Ecto neural progenitor cell (in vitro differentiated cells): ENCODE results near the gene RASGEF1C.

Source experiments
- DNase-seq: peaks from one replicate; pipeline ENCODE4 v3.0.0-alpha.2; 2018; ENCODE audit warnings: low spot score

RASGEF1C gene

DNA sequence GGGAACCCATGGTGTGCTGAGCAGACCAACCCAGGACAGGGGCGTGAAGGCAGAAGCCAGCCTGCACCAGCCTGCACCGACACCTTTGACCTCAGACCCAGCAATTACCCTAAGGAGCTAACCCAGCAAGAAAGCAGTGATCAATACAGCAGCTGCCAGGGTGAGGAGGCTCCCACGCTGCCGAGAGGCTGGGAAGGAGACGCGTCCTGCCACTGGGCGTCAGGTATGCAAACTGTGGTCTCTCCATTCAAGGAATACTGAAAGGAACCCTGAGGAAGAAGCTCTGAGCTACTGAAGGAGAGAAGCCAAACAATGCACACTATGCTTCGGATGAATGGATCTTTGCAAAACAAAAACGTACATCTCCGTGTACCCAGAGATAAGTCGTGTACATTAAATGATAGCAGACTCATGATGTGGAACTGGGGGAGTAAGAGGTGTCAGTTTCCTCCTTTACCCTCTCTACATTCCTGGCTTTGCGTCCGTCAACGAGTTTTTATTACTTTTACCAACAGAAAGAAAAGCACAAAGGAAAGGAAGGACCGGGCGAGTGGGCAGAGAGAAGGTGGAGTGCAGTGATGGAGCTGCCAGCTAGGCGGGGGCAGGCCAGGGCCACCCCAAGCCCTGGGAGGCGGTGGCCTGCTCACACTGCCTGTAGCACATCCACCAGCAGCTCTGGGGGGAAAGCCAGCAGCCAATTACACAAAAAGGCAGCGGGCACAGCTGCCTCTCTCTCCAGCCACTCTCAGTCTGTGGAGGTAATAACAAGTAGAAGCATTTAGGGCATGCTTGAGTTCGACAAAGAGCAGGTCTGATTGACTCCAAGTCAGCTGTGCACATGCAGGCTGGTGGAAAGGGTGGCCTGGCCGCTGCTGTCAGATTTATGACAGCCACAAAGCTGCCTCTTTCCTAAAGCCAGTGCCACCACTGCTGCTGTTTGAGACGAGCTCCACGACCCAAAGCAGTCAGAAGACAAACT, 29.3 kb downstream of the RASGEF1C start:
- no peak for DNase-seq

DNA sequence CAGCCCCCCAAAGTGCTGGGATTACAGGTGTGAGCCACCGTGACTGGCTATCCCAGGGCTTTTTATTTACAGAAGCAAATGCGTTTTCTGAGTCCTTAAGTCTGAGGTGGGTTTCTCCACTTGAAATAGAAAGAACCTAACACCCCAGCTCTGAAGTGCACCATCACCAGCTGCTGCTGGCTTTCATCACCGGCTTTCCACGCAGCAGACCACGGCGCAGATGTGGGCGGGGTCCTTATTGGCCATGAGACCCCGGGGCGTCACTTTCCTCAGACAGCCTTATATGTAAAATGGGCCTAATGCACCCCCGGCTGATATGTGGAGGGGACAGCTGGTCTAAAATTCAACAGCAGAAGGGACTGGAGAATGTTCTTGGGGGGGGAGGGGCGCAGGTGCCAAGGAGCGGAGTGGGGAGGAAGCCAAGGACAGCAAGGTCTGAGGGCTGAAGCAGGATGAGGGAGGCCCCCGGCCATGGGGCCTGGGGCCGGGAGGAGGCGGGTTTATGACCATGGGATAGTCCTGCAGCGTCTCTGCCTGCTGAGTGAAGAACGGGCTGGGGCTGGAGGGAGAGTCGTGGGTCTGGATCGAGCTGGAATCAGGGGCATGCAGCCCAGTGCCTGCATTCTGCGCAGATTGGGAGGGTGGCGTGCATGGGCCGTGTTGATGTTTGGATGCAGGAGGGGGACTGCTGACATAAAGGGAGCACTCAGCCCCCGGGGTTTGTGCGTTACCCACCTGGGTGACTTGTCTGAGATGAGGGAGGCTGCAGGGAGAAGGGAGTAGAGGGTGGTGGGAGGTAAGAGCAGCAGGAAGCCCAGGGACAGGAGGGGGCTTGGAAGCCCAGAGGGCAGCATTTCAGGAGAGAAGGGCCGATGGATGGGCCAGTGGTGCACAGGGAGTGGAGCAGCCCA, 30.2 kb downstream of the RASGEF1C start:
- no peak for DNase-seq

DNA sequence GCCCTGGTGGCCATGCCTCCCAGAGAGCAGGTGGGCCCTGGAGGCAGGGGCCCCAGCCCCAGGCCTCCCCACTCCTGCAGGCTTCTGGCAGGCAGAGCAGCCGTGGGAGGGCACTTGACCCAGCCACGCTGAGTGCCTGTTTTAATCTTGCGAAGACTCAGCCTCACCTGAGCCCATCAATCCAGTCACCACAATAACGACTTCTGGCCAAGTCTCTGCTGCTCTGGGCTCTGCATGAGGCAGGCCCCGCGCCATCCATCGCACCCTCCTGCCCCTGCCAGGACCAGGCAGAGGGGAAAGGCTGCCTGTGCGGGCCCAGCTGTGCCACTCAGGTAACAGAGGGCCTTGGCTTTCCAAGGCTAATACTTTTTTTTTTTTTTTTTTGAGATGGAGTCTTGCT, 32.8 kb downstream of the RASGEF1C start:
- DNase-seq, result no peak

DNA sequence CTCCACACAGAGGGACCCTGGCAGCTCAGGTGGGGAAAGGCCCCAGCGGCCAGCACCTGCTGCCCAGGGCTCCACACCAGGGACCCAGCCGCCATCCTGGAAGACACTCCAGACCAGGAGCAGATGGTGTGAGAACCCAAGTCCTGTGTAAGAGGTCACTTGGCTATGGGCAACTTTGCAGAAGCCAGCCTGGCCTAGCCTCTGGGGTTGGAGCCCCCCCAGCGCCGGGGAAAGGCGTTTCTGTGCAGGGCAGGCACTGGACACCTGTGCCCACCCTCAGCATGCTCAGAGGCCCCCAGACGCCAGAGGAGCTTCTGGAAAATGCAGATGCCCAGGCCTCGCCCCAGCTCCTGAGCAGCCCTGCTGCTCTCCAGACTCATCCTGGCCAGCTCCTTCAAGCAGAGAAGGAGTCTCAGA, 34.0 kb downstream of the RASGEF1C start:
- DNase-seq, result no peak

DNA sequence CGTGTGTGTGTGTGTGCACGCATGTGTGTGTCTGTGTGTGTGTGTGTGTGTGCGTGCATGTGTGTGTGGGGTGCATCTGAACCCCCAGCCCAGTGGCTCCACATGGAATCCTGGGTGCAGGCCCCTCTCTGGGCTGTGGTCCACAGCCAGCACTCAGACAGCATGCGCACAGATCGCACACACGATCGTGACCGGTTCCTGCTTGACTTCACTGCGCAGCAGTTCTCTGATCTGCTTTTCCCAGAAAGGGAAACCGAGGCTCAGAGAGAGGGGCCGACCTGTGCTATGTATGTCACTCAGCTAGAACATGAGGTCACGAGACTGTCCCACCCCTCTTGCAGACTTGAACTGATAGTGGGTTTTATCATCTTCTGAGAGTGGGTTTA, 34.4 kb downstream of the RASGEF1C start:
- DNase-seq, result no peak

DNA sequence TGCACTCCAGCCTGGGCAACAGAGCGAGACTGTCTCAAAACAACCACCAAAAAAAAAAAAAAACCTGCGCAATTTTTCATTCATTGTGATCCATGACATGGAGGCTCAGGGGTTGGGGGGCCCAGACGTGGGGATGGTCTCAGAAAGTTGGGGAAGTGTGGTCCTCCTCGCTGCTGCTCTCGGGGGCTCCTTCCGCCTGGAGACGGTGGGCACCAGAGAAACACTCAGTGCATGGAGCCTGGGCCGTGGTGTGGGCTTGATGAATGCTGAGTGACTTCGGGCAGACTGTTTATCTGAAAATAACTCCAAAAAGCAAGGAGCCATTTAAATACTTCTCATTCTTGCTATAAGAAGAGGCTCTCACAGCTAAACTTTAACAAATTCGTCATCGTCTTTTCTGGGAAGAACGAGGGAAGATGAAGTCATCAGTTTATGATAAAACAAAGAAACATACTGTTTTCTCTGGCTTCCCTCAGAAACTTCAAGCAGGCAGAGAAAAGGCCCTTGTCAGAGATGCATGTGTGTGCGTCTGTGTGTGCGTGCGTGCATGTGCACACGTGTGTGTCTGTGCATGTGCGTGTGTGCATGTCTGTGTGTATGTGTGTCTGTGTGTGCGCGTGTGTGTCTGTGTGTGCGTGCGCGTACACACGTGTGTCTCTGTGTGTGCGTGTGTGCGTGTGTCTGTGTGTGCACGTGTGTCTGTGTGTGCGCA, 35.0 kb downstream of the RASGEF1C start:
- no peak for DNase-seq

DNA sequence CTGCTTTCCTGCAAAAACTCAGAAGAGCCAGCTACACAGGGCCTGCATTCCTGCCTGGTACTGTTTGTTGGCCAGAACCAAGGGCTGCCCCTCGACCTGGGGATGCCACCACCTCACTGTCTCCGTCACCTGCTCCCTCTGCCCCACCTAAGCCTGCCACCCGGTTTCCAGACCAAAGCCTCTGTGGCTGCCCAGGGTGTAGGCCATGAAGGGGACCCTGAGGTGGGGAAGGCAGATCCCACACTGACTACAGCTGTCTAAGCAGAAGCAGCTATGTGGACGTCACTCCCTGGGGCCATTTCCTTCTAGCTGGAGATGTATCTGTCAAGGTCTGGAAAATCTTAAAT, 35.8 kb downstream of the RASGEF1C start:
- DNase-seq, result no peak

DNA sequence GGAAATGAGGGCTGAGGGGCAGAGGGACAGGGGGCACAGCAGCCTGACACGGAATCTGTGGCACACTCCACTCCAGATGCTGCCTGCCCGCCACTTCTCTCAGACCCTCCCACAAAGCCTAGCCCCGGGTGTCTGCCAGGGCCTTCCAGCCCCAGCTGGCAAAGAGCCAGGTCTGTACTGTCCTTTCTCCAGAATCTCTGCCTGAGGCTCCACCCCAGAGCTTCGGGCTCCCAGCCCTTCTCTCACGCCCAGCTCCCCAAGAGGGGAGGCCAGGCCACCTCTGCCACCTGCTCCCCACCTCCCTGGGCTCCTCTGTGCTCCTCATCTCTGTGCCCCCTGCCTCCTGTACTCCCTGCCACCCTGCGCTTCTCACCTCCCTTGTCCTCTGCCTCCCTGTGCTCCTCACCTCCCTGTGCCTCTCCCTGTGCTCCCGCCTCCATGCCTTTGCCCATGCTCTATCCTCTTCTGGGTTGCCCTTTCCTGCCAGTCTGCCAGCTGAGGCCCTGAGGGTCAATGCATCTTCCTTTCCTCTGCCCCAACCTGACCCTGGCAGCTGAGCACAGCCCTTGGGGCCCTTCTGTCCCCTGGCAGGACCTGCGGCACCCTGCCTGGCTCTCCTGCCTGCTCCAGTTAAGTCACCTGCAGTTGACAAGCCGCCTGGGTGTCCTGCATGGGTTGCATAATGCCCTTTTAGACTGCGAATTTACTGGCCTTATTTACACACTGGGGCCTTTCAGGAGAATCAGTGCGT, 36.4 kb downstream of the RASGEF1C start:
- no peak for DNase-seq

DNA sequence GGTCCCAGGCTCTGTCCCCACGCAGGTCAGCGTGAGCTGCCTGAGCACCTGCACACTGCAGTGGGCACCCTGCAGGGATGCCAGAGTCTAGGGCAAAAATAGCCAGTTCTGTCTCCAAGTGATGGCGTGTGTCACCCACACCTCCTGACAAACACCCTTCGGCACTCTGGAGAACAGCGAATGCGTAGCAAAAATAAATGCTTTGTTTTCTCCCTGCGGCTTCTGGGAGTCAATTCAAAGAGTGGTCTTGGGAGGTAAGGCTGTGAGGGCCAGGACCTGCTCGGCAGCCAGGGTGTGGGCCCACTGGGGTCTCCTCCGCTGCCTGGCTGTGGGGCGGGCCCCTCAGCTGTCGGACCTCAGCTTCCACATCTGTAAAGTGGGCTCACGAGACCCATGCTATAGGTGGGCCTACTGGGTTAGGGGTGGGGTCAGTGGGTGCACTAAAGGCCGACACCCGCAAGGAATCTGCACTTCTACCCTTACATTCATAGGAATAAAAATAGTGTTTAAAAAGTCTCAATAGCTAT, 37.4 kb downstream of the RASGEF1C start:
- no peak for DNase-seq

DNA sequence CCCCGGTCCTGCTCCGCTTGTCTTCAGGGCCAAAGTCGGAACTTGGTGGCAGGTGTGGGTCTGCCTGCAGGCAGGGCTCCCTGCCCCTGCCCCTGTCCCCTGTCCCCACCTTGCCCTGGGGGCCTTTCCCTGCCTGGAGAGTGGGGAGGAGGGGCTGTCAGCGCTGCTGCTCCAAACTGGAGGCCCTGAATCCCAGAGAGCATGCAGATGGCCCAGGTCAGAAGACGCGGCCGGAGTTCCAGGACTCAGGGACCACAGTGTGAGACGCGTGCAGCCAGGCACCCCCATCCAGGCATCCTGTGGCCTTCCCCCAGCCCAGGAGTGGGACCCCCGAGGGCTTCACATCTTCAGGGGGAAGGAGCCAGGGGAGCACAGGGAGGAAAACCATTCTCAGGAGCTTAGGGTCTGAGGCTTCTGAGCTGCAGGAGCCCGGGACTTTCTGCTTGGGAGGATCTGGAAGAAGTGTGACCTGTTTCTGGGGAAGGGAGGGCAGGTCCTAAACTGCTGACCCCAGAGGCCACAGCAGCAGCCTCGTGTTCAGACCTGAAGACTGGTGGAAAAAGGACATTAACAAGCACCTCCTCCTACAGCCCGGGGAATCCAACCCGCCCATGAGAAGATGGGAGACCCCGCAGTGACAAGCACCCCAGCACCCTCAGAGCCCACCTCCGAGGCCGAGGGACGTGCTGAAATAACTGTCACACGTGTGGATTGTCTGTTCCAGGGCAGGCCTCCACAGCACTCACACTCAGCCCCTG, 38.0 kb downstream of the RASGEF1C start:
- DNase-seq, result no peak

DNA sequence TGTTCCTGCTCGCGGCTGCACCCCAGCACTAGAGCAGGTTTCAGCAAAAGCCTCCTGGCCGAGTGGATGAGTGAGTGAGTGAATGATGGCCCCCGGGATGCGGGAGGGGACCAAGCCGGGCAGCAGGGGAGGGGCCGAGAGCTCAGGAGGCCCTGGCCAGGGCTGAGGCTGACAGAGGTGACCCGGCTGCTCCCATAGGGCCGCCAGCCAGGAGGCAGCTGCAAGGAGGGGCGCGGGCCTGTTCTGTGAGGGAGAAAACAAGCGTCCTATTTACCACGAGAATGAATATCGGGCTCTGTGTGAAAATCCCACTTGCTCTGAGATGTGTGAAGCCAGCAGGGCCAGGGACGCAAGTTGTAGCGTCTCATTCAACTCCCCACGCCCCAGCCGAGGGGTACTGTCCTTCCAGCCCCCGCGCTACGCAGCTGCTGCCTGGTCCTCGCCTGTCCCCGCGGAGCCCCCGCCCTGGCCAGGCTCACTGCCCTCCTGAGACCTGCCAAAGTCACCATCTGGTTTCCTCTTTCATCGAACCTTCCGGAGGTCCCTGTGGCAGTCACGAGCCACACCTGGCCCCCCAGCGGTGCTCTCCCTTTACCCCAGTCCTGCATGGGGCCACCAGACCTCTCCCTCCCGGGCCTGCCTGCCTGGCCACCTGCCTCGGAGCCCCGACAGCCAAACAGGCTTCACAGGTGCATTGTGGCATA, 38.8 kb downstream of the RASGEF1C start:
- peak; percentile 53 for DNase-seq

DNA sequence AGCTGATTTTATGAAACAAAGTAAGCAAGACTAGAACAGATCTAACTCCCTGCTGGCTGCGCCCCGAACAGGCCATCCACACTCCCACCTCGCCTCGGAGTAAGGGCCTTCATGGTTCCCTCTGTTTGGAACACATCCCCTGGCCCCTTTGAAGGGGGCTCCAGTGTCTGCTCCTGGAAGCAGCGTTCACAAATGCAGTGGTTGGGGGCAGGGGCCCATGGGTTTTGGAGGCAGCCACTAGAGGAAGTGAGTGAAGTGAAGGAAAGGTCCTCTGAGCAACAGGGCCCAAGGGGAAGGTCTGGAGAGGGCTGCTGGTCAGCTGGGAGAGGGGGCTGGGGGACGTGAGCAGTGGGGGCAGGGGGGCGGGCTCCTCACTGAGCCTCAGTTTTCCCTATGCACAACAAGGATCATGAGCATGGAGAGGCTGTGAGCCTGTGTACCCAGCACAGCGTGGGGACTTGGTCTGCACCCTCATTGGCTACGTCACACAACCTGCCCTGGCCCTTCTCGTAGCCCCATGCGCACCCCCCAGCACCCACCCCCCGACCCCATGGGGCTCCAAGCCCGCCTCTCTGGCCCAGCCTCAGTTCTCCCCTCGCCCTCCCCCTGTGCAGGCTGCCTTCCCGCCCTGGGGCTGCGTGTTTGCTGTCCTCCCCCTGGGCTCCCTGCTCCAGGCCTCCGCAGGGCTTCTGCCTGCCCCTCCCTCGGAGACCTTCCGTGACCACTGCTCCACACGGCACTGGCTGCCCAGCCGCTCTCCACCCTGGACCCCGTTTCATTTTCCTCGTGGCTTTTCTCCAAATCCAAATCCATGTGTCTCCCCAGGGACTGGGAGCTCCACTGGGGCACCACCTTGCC, 39.5 kb downstream of the RASGEF1C start:
- DNase-seq, result no peak

DNA sequence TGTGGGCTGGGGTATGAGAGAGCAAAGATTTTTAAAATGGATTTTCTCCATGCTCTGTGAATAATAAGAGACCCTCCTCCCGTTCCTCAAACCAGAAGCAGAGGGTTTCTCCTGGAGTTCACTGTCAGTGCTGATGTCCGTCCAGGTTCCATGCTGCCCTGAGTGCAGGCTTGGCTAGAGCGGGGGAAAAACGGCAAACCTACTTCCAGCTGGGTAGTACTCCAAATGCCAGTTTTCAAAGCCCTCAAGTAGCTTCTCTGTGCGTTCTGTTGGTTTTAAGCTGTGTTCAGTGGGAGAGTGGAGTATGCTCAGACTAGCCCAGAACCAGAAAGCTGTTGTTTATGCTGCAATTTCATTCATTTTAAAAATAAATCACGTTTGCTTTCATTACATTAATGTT, 40.3 kb downstream of the RASGEF1C start:
- no peak for DNase-seq

DNA sequence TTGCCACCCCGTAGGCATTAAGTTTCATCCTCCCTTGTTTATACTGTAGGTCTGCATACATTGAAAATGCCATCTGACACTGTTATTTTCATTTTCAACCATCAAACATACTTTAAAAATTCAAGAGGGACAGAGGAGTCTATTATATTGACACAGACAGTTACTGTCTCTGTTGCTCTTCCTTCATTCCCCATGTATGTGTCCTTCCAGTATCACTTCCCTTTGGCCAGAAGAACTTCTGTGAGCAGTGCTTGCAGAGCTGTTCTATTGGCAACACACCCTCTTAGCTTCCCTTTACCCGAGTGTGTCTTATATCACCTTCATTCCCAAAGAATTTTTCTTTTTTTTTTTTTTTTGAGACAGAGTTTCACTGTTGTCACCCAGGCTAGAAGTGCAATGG, 42.8 kb downstream of the RASGEF1C start:
- DNase-seq, result no peak

DNA sequence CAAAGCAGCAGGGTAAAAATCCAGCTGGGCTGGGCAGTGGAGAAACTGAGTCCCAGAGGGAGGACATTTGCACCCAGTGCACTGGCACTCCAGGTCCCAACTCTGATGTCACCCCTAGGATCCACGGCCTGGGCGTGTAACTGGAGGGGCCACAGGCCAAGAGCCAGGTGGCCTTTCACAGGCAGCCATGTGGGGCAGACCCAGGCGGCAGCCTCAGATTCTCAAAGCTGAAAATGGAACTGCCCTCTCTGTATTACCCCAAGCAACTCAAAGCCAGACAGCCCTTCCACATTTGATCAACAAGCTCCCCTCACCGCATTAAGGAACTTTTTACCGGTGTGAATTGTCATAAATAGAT, 46.7 kb downstream of the RASGEF1C start:
- no peak for DNase-seq

DNA sequence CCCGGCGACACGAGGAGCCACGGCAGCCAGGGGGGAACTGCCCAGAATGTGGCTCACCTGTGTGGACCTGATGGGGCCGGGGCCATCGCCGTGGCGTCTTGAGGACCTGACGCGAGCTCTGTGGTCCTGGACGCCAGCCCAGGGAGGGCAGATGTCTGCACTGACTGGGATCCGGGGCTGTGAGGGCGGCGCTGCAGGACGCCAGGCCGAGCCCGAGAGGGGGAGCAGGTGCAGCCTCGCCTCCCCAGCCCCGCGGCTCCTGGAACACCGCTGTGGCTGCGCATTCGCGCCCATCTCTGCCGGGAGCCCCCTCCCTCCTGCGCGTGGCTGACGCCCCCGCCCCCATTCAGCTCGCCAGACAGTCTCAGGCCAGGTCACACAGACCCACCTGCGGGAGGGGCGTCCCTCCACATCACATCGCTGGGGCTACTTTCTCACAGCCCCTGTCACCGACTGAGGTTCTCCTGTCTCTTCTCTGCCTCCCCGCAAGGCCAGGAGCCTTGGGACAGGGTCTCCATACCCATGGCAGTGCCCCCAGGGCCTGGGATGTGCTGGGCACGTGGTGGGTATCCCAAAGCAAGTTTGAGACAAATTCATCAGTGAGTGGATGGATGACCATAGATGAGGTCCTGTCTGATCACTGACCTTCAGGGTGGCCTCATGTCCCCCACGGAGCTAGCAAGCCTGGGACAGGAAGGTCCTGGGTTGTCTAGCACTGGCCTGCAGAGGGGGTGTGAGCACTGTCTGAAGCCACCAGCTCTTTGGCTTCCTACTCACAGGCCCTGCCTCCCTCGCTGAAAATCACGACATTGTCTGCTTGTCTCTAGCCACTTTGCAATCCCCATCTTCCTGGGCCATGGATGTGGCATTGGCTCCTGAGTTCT, 47.3 kb downstream of the RASGEF1C start:
- DNase-seq, result peak; percentile 40

DNA sequence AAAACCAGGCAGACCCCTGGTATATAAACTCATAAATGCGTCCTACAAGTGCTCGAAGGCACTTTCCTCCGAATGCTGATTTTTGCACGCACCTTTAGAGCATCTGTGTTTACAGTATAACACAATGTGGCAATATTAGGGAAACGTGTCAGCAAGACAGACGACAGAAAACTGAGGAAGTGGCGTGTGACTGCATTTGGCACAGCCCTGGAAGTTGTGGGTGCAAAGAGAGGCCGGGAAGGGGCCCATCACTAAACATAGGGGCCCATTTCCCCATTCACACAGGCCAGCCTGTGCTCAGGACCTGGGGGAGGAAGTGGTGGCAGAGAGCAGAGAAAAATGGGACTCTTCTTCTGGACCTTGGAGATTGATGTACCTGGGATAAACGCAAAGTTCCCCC, 48.2 kb downstream of the RASGEF1C start:
- DNase-seq, result no peak

DNA sequence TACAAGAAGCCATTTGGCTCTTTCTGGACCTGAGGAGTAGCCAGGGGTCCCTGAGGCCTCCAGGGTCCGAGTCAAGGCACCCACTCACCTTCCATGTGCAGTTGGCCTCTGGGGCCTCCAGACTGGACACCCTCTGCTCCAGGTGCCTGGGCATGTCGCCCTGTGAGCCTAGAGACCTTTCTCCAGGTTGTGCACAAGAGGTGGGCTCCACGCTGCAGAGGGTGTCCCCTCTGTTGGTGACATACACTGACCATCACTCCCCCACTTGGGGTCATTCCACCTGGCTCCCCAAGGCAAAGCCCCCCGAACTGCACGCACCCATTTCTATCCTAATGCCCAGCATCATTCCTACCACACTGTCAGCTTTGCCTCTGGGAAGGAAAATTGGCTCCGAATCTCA, 48.8 kb downstream of the RASGEF1C start:
- DNase-seq, result no peak
